Endothelial cell of umbilical vein (primary cell): ENCODE results near the gene APH1A. TPM values are rescaled to one million over a fixed set of nuclear protein-coding genes. Genes with fewer than 3 reads are reported as not detected.

Experiments
- BruUV-seq: library from RNA; stranded (reverse); fragments of 400-500 nt; replicated peaks from 2 replicates; lab custom pipeline; 2021; lab: Mats Ljungman, UMichigan
- CTCF ChIA-PET: fragments of 300-600, 350-600 bp; sonication (Branson Sonifier 250); formaldehyde crosslinking; loops from one replicate; lab custom pipeline; 2021; ENCODE audit warnings: antibody characterized with exemption, inconsistent platforms; lab: Charles Lee
- POLR2A ChIA-PET: fragments of 300-600, 350-600 bp; sonication (Branson Sonifier 250); formaldehyde crosslinking; loops from one replicate; lab custom pipeline; 2021; ENCODE audit warnings: antibody characterized with exemption, inconsistent platforms; lab: Charles Lee
- DNase-seq: peaks from one replicate; pipeline ENCODE4 v3.0.0-alpha.2; 2011; ENCODE audit warnings: low read depth, low spot score
- FAIRE-seq: peaks from 2 replicates; lab custom pipeline; 2011; peaks lifted over from hg19 to GRCh38; lab: Jason Lieb, UNC
- H2AFZ ChIP-seq: 2 replicates; pipeline ENCODE4 v1.6.0; 2012; ENCODE audit warnings: low read depth, low read length, control low read depth, inconsistent platforms
- H3K27ac ChIP-seq: 2 replicates; pipeline ENCODE4 v1.5.1; 2011; ENCODE audit warnings: low read depth, mild to moderate bottlenecking, control low read depth, low read length, moderate library complexity; ENCODE audit not compliant: insufficient read depth
- H3K27me3 ChIP-seq, 2 experiments: 2 replicates each; pipeline versions ENCODE4 v1.6.0 to v1.6.1; 2011; ENCODE audit warnings: low read length in 2 of 2, mixed read lengths in 1 of 2; ENCODE audit not compliant: control insufficient read depth in 2 of 2, insufficient read depth in 2 of 2
- H3K36me3 ChIP-seq, 2 experiments: 2 replicates in 1 of 2; 3 replicates in 1 of 2; pipeline ENCODE4 v1.5.1; 2011; ENCODE audit warnings: low read length in 2 of 2, mild to moderate bottlenecking in 1 of 2, moderate library complexity in 1 of 2; ENCODE audit not compliant: control insufficient read depth in 2 of 2, insufficient read depth in 2 of 2; ENCODE audit errors: extremely low read depth in 1 of 2
- H3K4me1 ChIP-seq: 3 replicates; pipeline ENCODE4 v1.5.1; 2011; ENCODE audit warnings: mild to moderate bottlenecking, low read length; ENCODE audit not compliant: control insufficient read depth, insufficient read depth; ENCODE audit errors: extremely low read depth
- H3K4me2 ChIP-seq: 2 replicates; pipeline ENCODE4 v1.6.1; 2011; ENCODE audit warnings: low read length, control low read depth, mixed read lengths; ENCODE audit not compliant: insufficient read depth
- H3K4me3 ChIP-seq, 3 experiments: fragments of 200-600 bp in 1 of 3; sonication (generic), shearing (Covaris generic) in 1 of 3; replicated peaks in 1 of 3; 2 replicates each; pipeline ENCODE4 v1.5.1; 2011 to 2016; ENCODE audit warnings: control low read depth in 3 of 3, low read length in 3 of 3, mild to moderate bottlenecking in 2 of 3, inconsistent platforms in 1 of 3, low read depth in 1 of 3, moderate library complexity in 1 of 3; ENCODE audit not compliant: insufficient read depth in 1 of 3
- H3K79me2 ChIP-seq: 2 replicates; pipeline ENCODE4 v1.6.0; 2012; ENCODE audit warnings: low read length, inconsistent platforms; ENCODE audit not compliant: control insufficient read depth, insufficient read depth
- H3K9ac ChIP-seq: replicated peaks from 2 replicates; pipeline ENCODE3; 2011; ENCODE audit warnings: low read length, control low read depth; ENCODE audit not compliant: insufficient read depth; ENCODE audit errors: extremely low read depth
- H3K9me1 ChIP-seq: replicated peaks from 3 replicates; pipeline ENCODE4 v1.6.0; 2011; ENCODE audit warnings: mild to moderate bottlenecking, low read length; ENCODE audit not compliant: control insufficient read depth, insufficient read depth; ENCODE audit errors: extremely low read depth
- H3K9me3 ChIP-seq: replicated peaks from 2 replicates; pipeline ENCODE4 v1.5.1; 2012; ENCODE audit warnings: low read length, inconsistent platforms; ENCODE audit not compliant: control insufficient read depth, insufficient read depth
- H4K20me1 ChIP-seq: replicated peaks from 2 replicates; pipeline ENCODE3; 2011; ENCODE audit warnings: mild to moderate bottlenecking, low read length; ENCODE audit not compliant: control insufficient read depth, insufficient read depth; ENCODE audit errors: extremely low read depth
- CTCF ChIP-seq, 2 donors: IDR thresholded peaks; 1 replicate in 1 of 2; 2 replicates in 1 of 2; pipeline ENCODE4 v1.5.1; 2011; ENCODE audit warnings: low read length in 2 of 2, mild to moderate bottlenecking in 2 of 2, moderate library complexity in 2 of 2, control low read depth in 1 of 2, inconsistent platforms in 1 of 2, low read depth in 1 of 2; ENCODE audit not compliant: insufficient read depth in 1 of 2; ENCODE audit errors: extremely low read depth in 1 of 2
- EZH2 ChIP-seq: IDR thresholded peaks from 2 replicates; pipeline ENCODE4 v1.6.1; 2012; ENCODE audit warnings: borderline replicate concordance, low read depth, mild to moderate bottlenecking, moderate library complexity, low read length, inconsistent platforms; ENCODE audit not compliant: severe bottlenecking
- FOS ChIP-seq: IDR thresholded peaks from 2 replicates; pipeline ENCODE4 v1.6.1; 2011; ENCODE audit warnings: mild to moderate bottlenecking, low read length, moderate library complexity, borderline replicate concordance; ENCODE audit not compliant: insufficient read depth
- GATA2 ChIP-seq: IDR thresholded peaks from 2 replicates; pipeline ENCODE4 v1.7.0; 2011; ENCODE audit warnings: low read depth, mild to moderate bottlenecking, moderate library complexity, mixed read lengths, low read length; ENCODE audit not compliant: insufficient read length, insufficient read depth
- JUN ChIP-seq: IDR thresholded peaks from 2 replicates; pipeline ENCODE4 v1.6.1; 2011; ENCODE audit warnings: borderline replicate concordance, low read depth; ENCODE audit not compliant: insufficient read length, insufficient read depth
- MAX ChIP-seq: IDR thresholded peaks from 2 replicates; pipeline ENCODE4 v1.6.1; 2011; ENCODE audit not compliant: insufficient read depth, insufficient read length
- MYC ChIP-seq: IDR thresholded peaks from one replicate; pipeline ENCODE4 v1.6.1; 2011; ENCODE audit warnings: mild to moderate bottlenecking, low read depth, low read length
- POLR2A ChIP-seq: IDR thresholded peaks from 2 replicates; pipeline ENCODE4 v1.6.1; 2012; ENCODE audit warnings: low read depth, mild to moderate bottlenecking, control low read depth, low read length
- POLR2AphosphoS5 ChIP-seq: IDR thresholded peaks from 2 replicates; pipeline ENCODE4 v1.6.1; 2012; ENCODE audit warnings: low read depth, mild to moderate bottlenecking, control low read depth, low read length, moderate library complexity; ENCODE audit not compliant: insufficient read depth
- dilution Hi-C: fragments of 300-500 bp; cut with MboI; formaldehyde crosslinking; loops from one replicate; pipeline ENCODE4 v1.15.0; 2019; ENCODE audit warnings: low sequenced_read_pairs; ENCODE audit not compliant: extremely low pct_ligation_motif_present
- intact Hi-C: fragments of 100-400 bp; cut with micrococcal nuclease; formaldehyde crosslinking; loops from one replicate; pipeline ENCODE4 v1.10.0; 2022
- polyA plus RNA-seq, 4 experiments: library from polyadenylated mRNA; depleted of rRNA in 3 of 4; stranded (reverse) in 3 of 4; unstranded in 1 of 4; fragments of >200 nt; gene quantifications; 2 replicates each; pipeline versions ENCODE4 v1.2.1 to v1.2.3, GENCODE V29; 2011 to 2012; ENCODE audit warnings: missing spikeins in 1 of 4
- total RNA-seq: library from RNA; stranded (reverse); gene quantifications from 2 replicates; pipeline ENCODE4 v1.2.3, GENCODE V29; 2021

The APH1A gene
- total and polyA plus RNA-seq, 2 donors (not counting 3 experiments of a cell fraction or from before 2014, with no cell fraction given), result 165 to 325 TPM

DNA sequence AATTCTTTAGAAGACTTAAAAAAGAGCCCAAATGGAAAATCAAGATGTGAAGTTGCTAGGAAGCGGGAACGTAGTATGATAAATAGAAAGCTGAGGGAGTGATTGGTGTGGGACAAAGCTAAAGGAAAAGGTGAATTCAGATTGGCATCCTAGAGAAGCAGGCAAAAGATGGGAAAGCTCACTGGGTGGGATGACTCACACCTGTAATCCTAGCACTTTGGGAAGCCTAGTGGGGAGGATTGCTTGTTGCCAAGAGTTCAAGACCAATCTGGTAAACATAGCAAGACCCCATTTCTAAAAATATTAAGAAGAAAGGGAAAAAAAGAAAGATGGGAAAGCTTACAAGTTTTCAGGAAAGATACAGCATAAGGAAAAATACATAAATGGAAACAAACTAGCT lies 26.7 kb upstream of the APH1A start:
- intact Hi-C loops (no loop called here), dilution Hi-C loops (no loop called here)
- Histone ChIP-seq H3K9me1 (no peaks in the 10 kb centered on the region), H3K4me3 (no peak overlapping the region), H3K4me2 (no peak overlapping the region), H3K36me3 (peaks cover 0 to 3% of the 10 kb centered on the region in 2 experiments), H3K9ac (no peak overlapping the region), H3K4me1 (peaks cover 13% of the 10 kb centered on the region), H3K79me2 (peaks cover 21% of the 10 kb centered on the region), H4K20me1 (no peaks in the 10 kb centered on the region), H3K9me3 (no peaks in the 10 kb centered on the region), H3K27ac (no peak overlapping the region), H3K27me3 (no peaks in the 10 kb centered on the region), H2AFZ (no peak overlapping the region)
- CTCF ChIA-PET, result interaction anchor here (0.5 kb wide), 1 partner anchor 43 kb away, joined by 3 read pairs; no protein-coding TSS in a partner anchor
- DNase-seq (no peak), FAIRE-seq (no peak)
- POLR2A ChIA-PET, result no interaction called here
- BruUV-seq, result no TSS peak
- TF ChIP-seq MAX, result no peak
- TF ChIP-seq GATA2, result no peak

DNA sequence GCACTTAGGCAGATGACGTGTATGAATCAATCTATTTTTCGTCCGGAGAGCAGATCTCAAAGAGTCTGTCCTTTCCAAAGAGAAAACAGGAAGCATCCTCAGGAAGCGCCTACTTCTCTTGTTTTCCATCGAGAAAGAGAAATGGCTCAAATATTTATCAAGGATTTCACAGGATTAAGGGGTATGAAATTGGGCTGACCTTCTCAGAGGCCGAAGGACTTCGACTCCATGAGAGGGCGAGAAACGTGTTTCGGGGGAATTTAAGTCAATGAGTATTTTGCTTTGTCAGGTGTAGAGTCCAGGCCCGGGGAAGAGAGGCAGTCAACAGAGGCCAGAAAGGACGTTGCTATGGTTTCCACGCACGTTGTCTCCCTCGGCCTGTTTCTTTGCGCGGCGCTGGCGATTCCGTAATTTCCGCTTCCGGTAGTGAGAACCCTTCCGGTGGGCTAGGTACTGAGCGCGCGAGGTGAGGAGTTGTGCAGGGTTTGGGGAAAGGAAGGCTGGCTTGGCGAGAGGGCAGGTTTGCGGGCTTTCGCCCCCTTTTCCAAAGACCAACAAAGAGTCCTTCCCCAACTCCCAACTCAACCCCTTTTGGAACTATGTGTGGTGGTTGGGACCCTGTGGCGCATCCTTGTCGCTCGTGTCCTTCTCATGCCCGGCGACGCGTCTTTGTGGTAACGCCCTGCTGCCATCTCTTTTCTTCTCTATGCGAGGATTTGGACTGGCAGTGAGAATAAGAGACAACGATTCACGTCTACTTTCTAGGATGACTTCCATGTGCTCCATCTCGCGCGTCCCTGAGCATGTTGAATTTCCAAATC lies 24.8 kb upstream of the APH1A start, which contains the start of gene MRPS21:
Gene MRPS21 (plus strand): TSS at position 429 of the 821 bp plus-strand sequence. CDS start 506 bp downstream, outside the sequence.
- POLR2A ChIA-PET, result no interaction called here
- dilution Hi-C loops (no loop called here), intact Hi-C loops (loop anchor here (1.0 kb wide), 3 partner anchors 12 to 28 kb away; partner anchors contain the start of genes APH1A and PRPF3)
- peak; percentile 94 for DNase-seq
- peak within 1 kb of the TSS; percentile 25 to 90 (median 54) for H3K4me3 ChIP-seq
- H2AFZ ChIP-seq, result peak within 1 kb of the TSS; percentile 75
- FAIRE-seq, result peak; percentile 97
- H3K27me3 ChIP-seq, result no peaks in the 10 kb centered on the region
- TF ChIP-seq POLR2A (peak; percentile 94), POLR2AphosphoS5 (peak; percentile 93), JUN (peak; percentile 28), FOS (no peak), EZH2 (no peak), CTCF (IDR thresholded peaks at IDR 0.05; ENCODE audit: extremely low read depth in 1 of 2, insufficient read depth in 1 of 2, low read depth in 1 of 2, low read length in 2 of 2) (no peak), GATA2 (no peak), MAX (peak; percentile 65), MYC (peak; percentile 66)
- CTCF ChIA-PET, result no interaction called here
- peaks cover 21% of the 10 kb centered on the region for H3K79me2 ChIP-seq
- H3K9me1 ChIP-seq, result no peaks in the 10 kb centered on the region
- H3K36me3 ChIP-seq, result no peaks in the 10 kb centered on the region
- TSS peak; percentile 96 for BruUV-seq
- peak within 1 kb of the TSS; percentile 81 for H3K27ac ChIP-seq
- peak within 1 kb of the TSS; percentile 95 for H3K9ac ChIP-seq
- peak within 1 kb of the TSS; percentile 96 for H3K4me2 ChIP-seq
- H3K4me1 ChIP-seq, result peaks cover 13% of the 10 kb centered on the region
- no peaks in the 10 kb centered on the region for H4K20me1 ChIP-seq
- no peaks in the 10 kb centered on the region for H3K9me3 ChIP-seq
